NCI-H1417 treated with DMSO at 0.1 percent for 48 hours (cell line): ENCODE measurements around the gene SPATA31E1.
"Not testable (repeated sequence)": the region's sequence is repeated elsewhere in the genome, so short reads cannot be mapped to it uniquely, and the experiment has no call there.

Experiments
- DNase-seq: peaks from one replicate; lab custom pipeline; 2025; lab: John Stamatoyannopoulos, UW

SPATA31E1 gene

GRCh38 chr9:87934444-87934843, 51.8 kb downstream of the SPATA31E1 start:
- DNase-seq: not testable (repeated sequence)

DNA sequence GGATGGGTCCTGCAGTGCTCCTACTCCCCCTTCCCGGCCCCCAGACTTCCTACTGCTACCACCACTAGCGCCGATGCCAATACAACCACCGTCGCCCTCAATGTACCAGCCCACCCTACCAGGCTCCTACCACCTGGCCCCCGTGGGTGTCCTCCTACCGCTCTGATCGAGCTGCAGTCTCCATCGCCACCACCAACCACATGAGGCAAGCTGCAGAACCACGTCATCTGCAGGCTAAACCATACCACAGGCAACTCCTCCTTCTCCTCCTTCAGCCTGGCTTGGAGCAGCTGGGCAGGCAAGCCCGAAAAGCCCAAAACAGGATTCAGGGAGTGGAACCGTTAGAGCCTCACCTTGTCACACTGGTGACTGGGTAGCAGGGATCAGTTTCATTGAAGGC, 54.7 kb downstream of the SPATA31E1 start:
- DNase-seq: not testable (repeated sequence)

- not testable (repeated sequence) for DNase-seq
These were observed 55.2 kb downstream of the SPATA31E1 start for GRCh38 chr9:87937918-87938317.

DNA sequence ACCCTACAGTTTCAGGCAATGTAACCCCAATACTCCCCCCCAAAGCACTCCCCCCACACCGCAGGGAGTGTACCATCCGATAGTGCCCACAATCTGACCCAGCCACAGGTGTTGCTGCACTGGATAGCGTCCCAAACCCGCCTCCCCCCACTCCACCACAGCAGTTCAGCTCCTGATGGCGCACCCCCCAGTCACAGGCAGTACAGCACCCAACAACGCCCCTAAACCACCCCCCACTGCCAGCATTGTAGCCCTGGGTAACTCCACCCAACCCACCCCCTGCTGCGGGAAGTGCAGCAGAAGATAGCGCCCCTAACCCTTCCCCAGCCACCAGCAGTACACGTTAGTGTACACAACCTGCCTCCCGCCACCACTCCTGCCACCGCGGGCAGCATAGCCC, 55.7 kb downstream of the SPATA31E1 start:
- not testable (repeated sequence) for DNase-seq
